Activated T-helper 9 cell treated with anti-CD3 and anti-CD28 coated beads, Interleukin-2, amount 50 U/mL, for 16 hours (primary cell): ENCODE measurements around the gene ZP2.
"Not testable (repeated sequence)": the region's sequence is repeated elsewhere in the genome, so short reads cannot be mapped to it uniquely, and the experiment has no call there.

ENCODE experiments used
- DNase-seq: peaks from one replicate; pipeline ENCODE4 v3.0.0-alpha.2; 2020; ENCODE audit warnings: low read depth

The ZP2 gene

DNA sequence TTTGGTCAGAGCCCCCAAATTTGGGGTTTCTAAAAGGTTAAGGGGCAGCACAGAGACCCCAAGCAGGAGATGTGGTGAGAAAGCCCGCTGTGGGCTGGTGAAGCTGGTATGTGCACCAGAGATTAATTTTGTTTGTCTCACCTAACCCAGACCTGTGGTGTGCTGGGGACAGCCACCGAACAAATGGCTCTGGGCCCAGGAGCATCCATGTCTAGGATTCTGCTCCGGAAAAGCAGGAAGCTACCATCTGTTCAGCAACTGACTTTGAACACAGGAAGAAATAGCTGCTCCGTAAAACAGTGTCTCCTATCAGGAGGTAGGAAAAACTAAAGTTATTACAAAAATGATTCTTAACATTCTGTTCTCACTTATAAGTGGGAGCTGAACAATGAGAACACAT, 2.7 kb upstream of the ZP2 start:
- no peak for DNase-seq

DNA sequence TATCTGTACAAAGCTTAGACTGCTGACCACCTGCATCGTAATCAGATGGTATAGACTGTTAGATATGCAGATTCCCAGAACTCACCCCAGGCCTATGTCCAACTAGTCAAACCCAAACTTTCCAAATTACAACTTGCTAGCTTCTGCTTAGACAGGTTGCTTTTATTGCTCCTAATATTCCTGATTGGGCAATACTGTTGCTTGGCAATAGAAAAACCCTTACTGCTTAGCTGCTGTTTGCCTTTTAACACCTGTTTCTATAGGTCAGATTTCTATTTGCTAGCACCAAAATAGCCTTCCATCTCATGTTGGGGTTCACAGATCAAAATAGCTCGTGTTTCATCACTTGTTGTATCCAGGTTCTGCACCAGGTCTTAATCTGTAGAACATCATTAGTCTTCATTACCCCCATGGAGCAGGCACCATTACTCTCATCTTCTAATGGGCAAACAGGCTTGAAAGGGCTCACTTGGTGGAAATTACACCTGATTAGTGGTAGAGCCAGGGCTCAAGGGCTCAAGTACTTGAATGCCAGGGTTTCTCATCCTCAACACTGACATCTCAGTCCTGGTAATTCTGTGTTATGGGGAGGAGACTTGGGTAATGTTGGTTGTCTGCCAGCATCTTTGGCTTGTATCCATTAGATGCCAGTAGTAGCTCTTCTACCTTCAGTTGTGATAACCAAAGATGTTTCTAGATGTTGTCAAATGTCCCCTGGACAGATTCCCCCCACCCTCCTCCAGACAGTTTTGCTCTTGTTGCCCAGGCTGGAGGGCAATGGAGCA, 2.7 kb downstream of the ZP2 start:
- no peak for DNase-seq

DNA sequence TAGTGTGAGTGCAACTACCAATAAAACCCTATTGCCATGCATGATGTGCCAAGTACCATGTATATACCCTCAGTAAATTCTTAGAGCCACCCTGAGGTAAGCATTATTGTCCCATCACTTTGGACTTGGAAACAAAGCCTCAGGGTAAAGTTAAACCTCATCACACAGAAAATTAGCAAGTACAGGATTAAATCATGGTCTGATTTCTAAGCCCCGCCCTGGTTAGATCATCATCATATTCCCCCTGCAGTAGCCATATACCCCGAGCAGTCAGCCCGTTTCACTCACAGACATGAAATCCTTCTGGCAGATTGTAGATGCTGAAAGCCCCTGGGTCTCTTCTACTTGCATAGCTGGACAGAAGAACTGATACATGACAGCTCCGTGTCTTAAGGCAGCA, 4.8 kb downstream of the ZP2 start:
- DNase-seq: no peak

DNA sequence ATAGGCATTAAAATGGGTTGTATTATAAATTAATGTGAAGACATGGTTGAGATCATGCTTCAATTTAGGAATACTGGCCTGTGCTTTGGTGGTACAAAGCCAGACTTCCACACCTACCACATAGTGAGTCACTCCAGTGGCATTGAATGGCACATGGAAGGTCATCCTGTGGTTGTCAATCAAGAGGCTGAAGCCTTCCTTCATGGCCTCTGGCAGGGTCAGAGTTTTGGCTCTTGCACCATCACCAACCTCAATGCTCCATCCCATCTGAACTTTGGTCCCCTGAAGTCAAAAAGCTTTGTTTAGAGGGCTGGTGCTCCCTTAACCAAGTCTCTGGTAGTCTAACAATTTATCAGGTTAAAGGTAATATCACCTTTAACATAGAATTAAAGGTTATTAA, 6.1 kb downstream of the ZP2 start:
- no peak for DNase-seq

GRCh38 chr16:21203155-21203797, 8.1 kb downstream of the ZP2 start:
- no peak for DNase-seq

DNA sequence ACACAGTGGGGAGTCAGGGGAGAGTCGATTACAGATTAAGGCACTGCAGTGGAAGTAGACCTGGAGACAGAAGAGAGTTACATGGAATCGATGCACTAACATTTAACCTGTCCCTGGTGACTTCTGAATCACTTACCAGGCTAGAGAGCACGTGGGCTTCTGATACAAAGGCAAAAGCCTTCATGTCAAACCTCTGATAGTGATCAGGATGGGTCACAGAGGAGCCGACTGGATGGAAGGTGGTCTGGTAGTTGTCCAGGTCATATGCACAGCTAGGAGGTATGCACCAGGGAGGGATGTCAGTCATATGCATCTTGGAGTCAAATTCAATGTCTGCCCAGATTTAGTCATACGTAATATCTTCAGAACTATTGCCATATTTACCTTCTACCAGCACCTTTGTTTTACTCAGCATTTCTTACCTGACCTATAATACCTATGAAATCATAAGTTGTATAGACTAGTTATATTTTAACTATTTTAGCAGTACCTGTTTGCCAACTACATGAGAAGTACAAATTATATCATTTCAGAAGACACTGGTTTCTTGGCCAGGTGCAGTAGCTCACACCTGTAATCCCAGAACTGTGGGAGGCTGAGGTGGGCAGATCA, 11.7 kb downstream of the ZP2 start:
- DNase-seq: no peak

- no peak for DNase-seq
These were observed 13.8 kb downstream of the ZP2 start for GRCh38 chr16:21197621-21198020.

GRCh38 chr16:21197112-21197511, 14.3 kb downstream of the ZP2 start:
- no peak for DNase-seq

GRCh38 chr16:21195330-21195729, 16.0 kb downstream of the ZP2 start:
- DNase-seq: not testable (repeated sequence)

DNA sequence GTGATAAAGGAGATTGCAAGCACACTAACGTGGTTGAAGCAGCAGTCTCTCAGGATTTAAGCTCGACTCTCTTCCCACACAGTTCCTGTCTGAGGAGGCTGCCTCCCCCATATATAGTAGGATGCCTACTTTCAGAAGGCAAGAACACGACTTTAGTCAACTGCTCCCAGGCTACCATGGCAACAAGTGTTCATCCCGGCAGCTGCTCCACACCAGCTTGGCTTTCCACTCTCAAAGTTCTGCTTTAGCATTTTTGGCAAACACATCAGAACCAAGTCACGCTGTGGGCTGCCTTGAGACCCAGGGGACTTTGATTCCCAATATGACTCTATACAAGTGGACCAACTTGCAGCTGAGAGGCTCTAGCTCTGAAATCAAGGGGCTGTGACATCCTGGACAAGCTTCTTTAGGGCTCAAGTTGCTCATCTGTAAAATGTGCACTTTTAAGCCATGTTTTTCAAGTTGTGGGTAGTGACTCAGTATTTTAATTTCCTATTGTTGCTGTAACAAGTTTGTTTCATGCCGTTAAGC, 16.5 kb downstream of the ZP2 start:
- DNase-seq: no peak

- DNase-seq: no peak
These were observed 18.4 kb downstream of the ZP2 start for GRCh38 chr16:21192991-21193390.

- DNase-seq: no peak
These were observed 20.8 kb downstream of the ZP2 start for GRCh38 chr16:21190599-21190998.

DNA sequence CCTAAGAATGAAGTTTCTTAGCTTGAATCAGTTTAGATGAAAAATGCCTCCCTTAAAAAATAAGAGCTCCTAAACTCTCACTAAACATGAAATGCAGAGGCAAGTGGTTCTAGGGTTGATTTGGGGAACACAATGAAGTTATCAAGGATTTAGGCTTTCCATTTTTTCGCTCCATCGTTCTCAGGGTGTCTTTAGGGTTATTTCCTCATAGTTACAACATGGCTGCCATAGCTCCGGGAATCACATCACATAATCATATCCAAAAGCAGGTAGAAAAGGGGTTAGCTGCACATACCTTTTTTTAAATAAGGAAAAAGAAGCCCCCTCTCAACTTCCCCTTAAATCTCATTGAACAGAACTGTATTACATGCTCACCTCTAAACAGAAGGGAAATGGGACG, 21.4 kb downstream of the ZP2 start:
- no peak for DNase-seq

- no peak for DNase-seq
These were observed 22.1 kb downstream of the ZP2 start for GRCh38 chr16:21189311-21189710.

DNA sequence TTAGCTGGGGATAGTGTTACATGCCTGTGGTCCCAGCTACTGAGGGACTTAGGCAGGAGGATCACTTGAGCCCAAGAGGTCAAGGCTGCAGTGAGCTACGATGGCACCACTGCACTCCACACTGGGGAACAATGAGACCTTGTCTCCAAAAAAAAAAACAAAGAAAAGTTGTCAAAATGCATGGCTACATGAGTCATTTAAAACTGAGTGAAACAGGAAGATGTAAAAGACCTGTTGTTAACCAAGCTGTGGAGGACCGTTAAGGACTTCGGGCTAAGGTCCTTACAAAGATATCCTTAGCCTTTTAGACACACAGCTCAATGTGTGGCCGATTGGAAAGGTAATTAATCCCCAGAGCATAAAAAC, 25.1 kb downstream of the ZP2 start:
- no peak for DNase-seq

- no peak for DNase-seq
These were observed 25.6 kb downstream of the ZP2 start for GRCh38 chr16:21185659-21186325.

DNA sequence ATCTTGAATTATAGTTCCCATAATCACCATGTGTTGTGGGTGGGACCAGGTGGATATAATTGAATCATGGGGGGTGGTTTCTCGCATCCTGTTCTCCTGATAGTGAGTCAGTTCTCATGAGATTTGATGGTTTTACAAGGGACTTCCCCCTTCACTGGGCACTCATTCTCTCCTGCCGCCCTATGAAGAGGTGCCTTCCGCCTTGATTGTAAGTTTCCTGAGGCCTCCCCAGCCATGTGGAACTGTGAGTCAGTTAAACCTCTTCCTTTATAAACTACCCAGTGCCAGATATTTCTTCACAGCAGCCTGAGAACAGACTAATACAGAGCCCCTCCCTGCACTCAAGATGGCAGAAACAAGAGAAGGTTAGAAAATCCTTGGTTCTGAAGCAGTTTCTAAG, 26.5 kb downstream of the ZP2 start:
- DNase-seq: no peak

DNA sequence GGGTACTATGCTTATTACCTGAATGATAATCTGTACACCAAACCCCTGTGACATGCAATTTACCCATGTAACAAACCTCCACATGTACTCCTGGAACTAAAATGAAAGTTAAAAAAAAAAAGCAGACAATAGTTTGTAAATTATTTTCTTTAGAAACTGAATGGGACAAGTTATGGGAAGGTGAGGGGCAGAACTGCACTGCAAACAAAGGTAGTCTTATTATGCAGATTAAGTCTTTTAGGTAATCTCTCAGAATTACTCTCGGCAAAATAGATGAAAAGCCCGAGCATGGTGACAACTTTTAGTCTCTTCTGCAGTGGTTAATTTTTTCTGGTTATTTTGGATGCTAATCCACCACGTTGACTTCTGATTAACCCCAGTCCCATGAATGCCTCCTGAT, 27.4 kb downstream of the ZP2 start:
- DNase-seq: no peak

DNA sequence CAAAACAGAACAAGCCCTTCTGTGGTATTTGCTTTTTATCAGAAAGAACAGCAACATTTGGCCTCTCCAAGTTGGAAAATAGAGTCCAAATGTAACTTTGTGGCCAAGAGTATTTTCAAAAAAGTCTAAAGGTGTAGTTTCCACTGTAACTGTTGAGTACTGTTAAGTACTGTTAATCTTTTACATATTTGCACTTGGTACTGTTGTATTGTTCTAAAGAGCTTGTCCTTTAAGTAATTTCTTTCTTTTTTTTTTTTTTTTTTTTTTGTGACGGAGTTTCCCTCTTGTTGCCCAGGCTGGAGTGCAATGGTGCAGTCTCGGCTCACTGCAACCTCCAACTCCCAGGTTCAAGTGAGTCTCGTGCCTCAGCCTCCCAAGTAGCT, 31.4 kb downstream of the ZP2 start:
- DNase-seq: no peak

DNA sequence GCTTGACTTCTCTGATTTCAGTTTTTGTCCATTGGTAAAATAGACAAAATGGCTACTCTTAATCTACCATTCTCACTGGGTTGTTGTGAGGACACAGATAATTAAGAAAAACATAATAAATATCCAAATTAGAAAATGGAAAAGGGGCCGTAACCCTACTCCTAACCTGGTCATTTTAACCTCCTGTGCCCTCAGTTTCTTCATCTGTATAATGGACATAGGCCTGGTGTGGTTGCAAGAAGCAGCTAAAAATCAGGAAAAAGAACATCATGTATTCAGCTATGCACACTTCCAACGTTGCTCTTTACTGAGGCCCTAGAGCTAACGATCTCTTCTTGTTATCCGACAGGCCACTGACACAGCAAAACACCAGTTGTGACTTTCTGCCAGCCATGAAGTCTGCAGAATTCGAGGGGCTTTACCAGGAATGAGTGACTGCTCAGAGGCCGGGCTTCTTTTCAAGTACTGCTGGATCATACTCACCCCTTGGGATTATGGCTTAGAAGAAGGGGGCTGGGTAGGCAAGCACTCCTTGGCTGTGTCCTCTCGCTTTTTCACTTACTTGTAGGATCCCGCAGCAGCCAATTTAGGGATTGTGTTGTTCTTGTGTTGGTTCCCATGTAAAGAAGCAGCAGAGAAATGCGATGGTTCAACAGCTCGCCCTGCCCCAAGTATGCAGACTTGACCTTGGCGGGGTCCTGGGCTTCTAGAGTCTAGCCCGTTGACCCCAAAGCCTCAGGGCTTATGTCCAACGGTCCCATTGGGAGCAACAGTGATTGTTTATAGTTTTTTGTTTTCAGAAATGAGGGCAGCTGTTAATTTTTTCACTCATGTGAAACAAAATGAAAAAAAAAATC, 32.0 kb downstream of the ZP2 start:
- DNase-seq: no peak

GRCh38 chr16:21175397-21175796, 36.0 kb downstream of the ZP2 start:
- no peak for DNase-seq

- no peak for DNase-seq
These were observed 38.7 kb downstream of the ZP2 start for GRCh38 chr16:21172650-21173049.
